HUDEP-2 (cell line): ENCODE measurements around the gene ENG.

Experiments used
- DNase-seq, 76 experiments: peaks; one replicate each; lab custom pipeline; 2025; ENCODE audit not compliant: unreplicated experiment in 76 of 76; lab: John Stamatoyannopoulos, UW

Gene ENG

GRCh38 chr9:127817881-127818434 lies 36.5 kb downstream of the ENG start:
- DNase-seq = no peak

- no peak for DNase-seq
Measured at GRCh38 chr9:127816728-127817127, 37.7 kb downstream of the ENG start.

GRCh38 chr9:127816362-127816725 lies 38.1 kb downstream of the ENG start:
- no peak for DNase-seq

- no peak for DNase-seq
Measured at GRCh38 chr9:127815512-127816361, 38.7 kb downstream of the ENG start.

- DNase-seq = no peak
Measured at GRCh38 chr9:127814619-127815511, 39.6 kb downstream of the ENG start.

- peak in 6 of 76 experiments; percentile 15 to 33 (median 19) for DNase-seq
Measured at GRCh38 chr9:127813686-127814226, 40.7 kb downstream of the ENG start.

GRCh38 chr9:127812936-127813675 lies 41.4 kb downstream of the ENG start:
- no peak for DNase-seq

GRCh38 chr9:127812011-127812410 lies 42.4 kb downstream of the ENG start:
- no peak for DNase-seq

GRCh38 chr9:127810378-127811187 lies 43.9 kb downstream of the ENG start:
- no peak for DNase-seq

- DNase-seq = peak in 52 of 76 experiments; percentile 12 to 79 (median 52)
Measured at GRCh38 chr9:127809540-127810377, 44.7 kb downstream of the ENG start.

GRCh38 chr9:127809002-127809539 lies 45.4 kb downstream of the ENG start:
- DNase-seq = peak in 5 of 76 experiments; percentile 3 to 24 (median 11)

- DNase-seq = no peak
Measured at GRCh38 chr9:127808347-127809001, 46.0 kb downstream of the ENG start.

GRCh38 chr9:127806871-127807270 lies 47.6 kb downstream of the ENG start:
- no peak for DNase-seq

GRCh38 chr9:127805620-127806019 lies 48.8 kb downstream of the ENG start:
- DNase-seq = peak in 59 of 76 experiments; percentile 9 to 68 (median 41)

- peak in 45 of 76 experiments; percentile 4 to 67 (median 37) for DNase-seq
Measured at GRCh38 chr9:127803507-127804352, 50.7 kb downstream of the ENG start.

- DNase-seq = peak in 66 of 76 experiments; percentile 18 to 83 (median 71)
Measured at GRCh38 chr9:127802576-127803443, 51.6 kb downstream of the ENG start, which contains the start of gene FPGS. Gene FPGS, plus strand, starts transcription at chr9:127802882. Its CDS starts 43 bp downstream, at chr9:127802925.
